ENCODE measurements around the gene CLIC4. TPM values are rescaled to one million over a fixed set of nuclear protein-coding genes. Genes with fewer than 3 reads are reported as not detected.

Gene CLIC4
- total RNA-seq, 1 experiment from 2014 or later: 230 TPM

DNA sequence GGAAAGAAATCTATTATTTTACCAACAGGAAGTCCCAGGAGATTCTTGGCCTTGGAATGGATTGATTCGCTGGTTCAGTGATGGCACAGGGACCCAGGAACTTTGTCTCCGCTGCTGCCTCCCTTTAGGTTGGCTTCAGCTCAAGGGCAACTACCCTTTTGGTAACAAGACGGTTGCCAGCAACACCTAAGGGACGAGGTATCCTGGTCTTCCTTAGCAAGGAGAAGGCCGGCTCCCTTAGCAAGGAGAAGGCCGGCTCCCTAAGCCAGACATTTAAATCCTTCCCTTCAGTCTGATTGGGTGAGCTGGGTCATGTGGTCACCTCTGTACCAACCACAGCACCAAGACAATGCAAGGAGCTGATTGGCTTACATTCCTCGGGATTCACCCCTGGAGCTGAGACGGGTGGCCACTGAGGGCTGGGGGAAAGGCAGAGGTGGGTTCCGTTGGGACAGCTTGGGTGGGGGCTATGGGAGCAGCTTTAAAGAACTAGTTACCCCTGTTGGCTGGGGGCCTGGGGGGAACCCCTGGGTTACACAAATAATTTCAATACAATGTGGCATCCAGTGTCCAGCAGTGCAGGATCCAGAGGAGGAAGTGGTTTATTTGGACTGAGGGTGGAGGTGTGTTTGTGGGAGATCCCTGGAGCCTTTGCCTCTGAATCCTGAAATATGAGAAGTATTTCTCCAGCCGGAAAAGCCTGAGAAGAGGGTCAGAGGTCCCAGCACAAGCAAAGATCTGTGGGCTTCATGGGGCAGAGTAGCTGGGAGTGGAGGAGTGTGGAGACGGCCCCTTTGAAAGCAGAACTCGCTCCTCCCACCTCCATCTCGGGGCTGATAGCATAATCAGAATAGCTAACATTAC lies 20.7 kb upstream of the CLIC4 start:
- Histone ChIP-seq H3K79me2 (ENCODE audit: insufficient read depth, low read length) (no peaks in the 10 kb centered on the region), H3K27me3 (ENCODE audit: insufficient read depth, low read length) (no peaks in the 10 kb centered on the region), H3K4ac (ENCODE audit: low read depth, low read length) (no peak overlapping the region), H2BK120ac (ENCODE audit: low read depth, low read length, poor library complexity, severe bottlenecking) (no peak overlapping the region), H4K91ac (ENCODE audit: insufficient read length, low read depth, low read length) (no peak overlapping the region), H3K27ac (ENCODE audit: insufficient read length, low read depth, low read length) (peak overlapping the region; percentile 22), H3T11ph (ENCODE audit: low read length) (no peak overlapping the region), H3K9ac (ENCODE audit: extremely low read depth, insufficient read length, low read length) (no peak overlapping the region), H2BK5ac (ENCODE audit: insufficient read length, low read length) (no peak overlapping the region), H2BK15ac (ENCODE audit: low read depth, low read length) (no peak overlapping the region), H4K8ac (replicated peaks; ENCODE audit: insufficient read length, low read depth, low read length) (no peak overlapping the region), H3K4me2 (ENCODE audit: insufficient read depth, insufficient read length, low read length) (peak overlapping the region; percentile 2), H3K23ac (ENCODE audit: insufficient read length, low read depth, low read length) (no peak overlapping the region), H2BK20ac (ENCODE audit: low read depth, low read length, poor library complexity, severe bottlenecking) (no peak overlapping the region), H3K18ac (ENCODE audit: insufficient read length, low read depth, low read length) (no peak overlapping the region), H3K4me1 (ENCODE audit: insufficient read depth, low read length) (peaks cover 4% of the 10 kb centered on the region; the same call in 1 of the 2 replicates), H2AK5ac (ENCODE audit: insufficient read length, low read length) (no peak overlapping the region), H3K9me3 (ENCODE audit: control insufficient read depth, low read depth, low read length) (no peaks in the 10 kb centered on the region), H3K23me2 (ENCODE audit: insufficient read length, low read depth, low read length, poor library complexity, severe bottlenecking) (no peaks in the 10 kb centered on the region), H4K20me1 (ENCODE audit: control insufficient read depth, insufficient read depth, insufficient read length) (no peaks in the 10 kb centered on the region), H3K56ac (ENCODE audit: insufficient read length, low read depth, low read length) (no peak overlapping the region), H4K5ac (ENCODE audit: insufficient read length, low read depth, low read length) (no peak overlapping the region), H3K79me1 (ENCODE audit: insufficient read depth, low read depth, low read length, poor library complexity, severe bottlenecking) (no peaks in the 10 kb centered on the region), H3K14ac (ENCODE audit: insufficient read depth, low read length) (no peak overlapping the region), H2AFZ (ENCODE audit: low read length) (no peak overlapping the region), H2BK12ac (ENCODE audit: insufficient read length, low read depth, low read length) (no peak overlapping the region)
- peak overlapping the region; percentile 47 to 69 for H3K4me3 Mint-ChIP-seq
- no CpG with 5 or more reads among the region's 13 CpGs for WGBS (ENCODE audit: extremely low coverage, insufficient read length, low lambda C conversion rate)
- peaks cover 32 to 34% of the 10 kb centered on the region in 2 experiments for H3K4me1 Mint-ChIP-seq
- peaks cover under 1 to 10% of the 10 kb centered on the region in 2 experiments; a peak in 4 of 5 replicates for H3K9me3 Mint-ChIP-seq
- H3K36me3 Mint-ChIP-seq (ENCODE audit: insufficient read depth in 1 of 3, low read depth in 3 of 3): peaks cover 0 to 15% (median 3%) of the 10 kb centered on the region in 3 experiments; a peak in 4 of 7 replicates
- peak overlapping the region; percentile 95 to 99 (median 95) for H3K27ac Mint-ChIP-seq
- DNase-seq: peak; percentile 80
- TF ChIP-seq, protein P1, sequence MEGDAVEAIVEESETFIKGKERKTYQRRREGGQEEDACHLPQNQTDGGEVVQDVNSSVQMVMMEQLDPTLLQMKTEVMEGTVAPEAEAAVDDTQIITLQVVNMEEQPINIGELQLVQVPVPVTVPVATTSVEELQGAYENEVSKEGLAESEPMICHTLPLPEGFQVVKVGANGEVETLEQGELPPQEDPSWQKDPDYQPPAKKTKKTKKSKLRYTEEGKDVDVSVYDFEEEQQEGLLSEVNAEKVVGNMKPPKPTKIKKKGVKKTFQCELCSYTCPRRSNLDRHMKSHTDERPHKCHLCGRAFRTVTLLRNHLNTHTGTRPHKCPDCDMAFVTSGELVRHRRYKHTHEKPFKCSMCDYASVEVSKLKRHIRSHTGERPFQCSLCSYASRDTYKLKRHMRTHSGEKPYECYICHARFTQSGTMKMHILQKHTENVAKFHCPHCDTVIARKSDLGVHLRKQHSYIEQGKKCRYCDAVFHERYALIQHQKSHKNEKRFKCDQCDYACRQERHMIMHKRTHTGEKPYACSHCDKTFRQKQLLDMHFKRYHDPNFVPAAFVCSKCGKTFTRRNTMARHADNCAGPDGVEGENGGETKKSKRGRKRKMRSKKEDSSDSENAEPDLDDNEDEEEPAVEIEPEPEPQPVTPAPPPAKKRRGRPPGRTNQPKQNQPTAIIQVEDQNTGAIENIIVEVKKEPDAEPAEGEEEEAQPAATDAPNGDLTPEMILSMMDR (conservative IDR thresholded peaks at IDR 0.05): no peak
- H3K27me3 Mint-ChIP-seq (ENCODE audit: low read depth): no peaks in the 10 kb centered on the region

Measured in H9 (cell line).